MG63 (cell line): ENCODE results near the gene TMEM163. TPM values are rescaled to one million over a fixed set of nuclear protein-coding genes. Genes with fewer than 3 reads are reported as not detected.

Experiments used
- DNase-seq: peaks from one replicate; pipeline ENCODE4 v3.0.0-alpha.2; 2020
- H3K27me3 ChIP-seq: fragments of 250-450 bp; sonication (Bioruptor Pico); 2 replicates; pipeline ENCODE4 v1.5.1; 2020; ENCODE audit warnings: mild to moderate bottlenecking, moderate library complexity
- H3K36me3 ChIP-seq: fragments of 250-450 bp; sonication (Bioruptor Pico); 2 replicates; pipeline ENCODE4 v1.5.1; 2020; ENCODE audit warnings: mild to moderate bottlenecking, moderate library complexity
- H3K4me3 ChIP-seq: fragments of 250-450 bp; sonication (Bioruptor Pico); 2 replicates; pipeline ENCODE4 v1.5.1; 2020; ENCODE audit warnings: mild to moderate bottlenecking, moderate library complexity
- H3K9me3 ChIP-seq: fragments of 250-450 bp; sonication (Bioruptor Pico); 2 replicates; pipeline ENCODE4 v1.5.1; 2020; ENCODE audit warnings: mild to moderate bottlenecking, moderate library complexity
- total RNA-seq: library from RNA; depleted of rRNA; stranded (reverse); fragments of >200 nt; shearing (Covaris generic); gene quantifications from 2 replicates; pipeline ENCODE4 v1.2.3, GENCODE V29; 2014; ENCODE audit warnings: low replicate concordance

TMEM163 gene
- total RNA-seq, 1 experiment from 2014 or later, result not detected

- DNase-seq, result no peak
- no peak overlapping the region for H3K4me3 ChIP-seq
- no peaks in the 10 kb centered on the region for H3K9me3 ChIP-seq
- H3K36me3 ChIP-seq, result no peaks in the 10 kb centered on the region
- H3K27me3 ChIP-seq, result no peaks in the 10 kb centered on the region
These were observed 292.9 kb downstream of the TMEM163 start for GRCh38 chr2:134425724-134426496.

DNA sequence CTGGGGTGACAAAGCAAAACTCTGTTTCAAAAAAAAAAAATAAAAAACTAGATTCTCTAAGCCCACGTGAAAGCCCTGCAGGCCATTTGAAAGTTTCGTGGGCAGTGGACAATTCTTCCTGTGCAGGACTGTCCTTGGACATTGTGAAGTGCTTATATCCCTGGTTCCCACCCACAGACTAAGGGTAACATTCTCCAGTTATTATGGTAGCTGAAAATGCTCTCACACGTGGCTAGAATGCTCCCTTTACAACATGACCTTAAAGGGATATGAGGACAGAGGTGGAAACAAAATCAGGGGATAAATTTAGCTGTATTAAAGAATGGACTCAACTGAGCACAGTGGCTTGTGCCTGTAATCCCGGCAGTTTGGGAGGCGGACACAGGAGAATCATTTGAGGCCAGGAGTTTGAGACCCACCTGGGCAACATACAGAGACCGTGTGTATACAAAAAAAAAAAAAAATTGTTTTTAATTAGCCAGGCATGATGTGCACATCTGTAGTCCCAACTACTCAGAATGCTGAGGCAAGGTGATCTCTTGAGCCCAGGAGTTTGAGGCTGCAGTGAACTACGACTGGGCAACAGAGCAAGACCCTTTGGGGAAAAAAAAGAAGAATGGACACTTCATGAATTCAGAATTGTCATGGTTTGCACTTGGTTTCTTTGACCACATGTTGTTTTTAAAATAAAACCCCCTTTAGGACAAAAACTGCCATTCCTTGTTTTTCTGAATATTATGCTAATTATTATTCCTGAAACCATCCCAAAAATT lies 297.1 kb downstream of the TMEM163 start:
- Histone ChIP-seq H3K27me3 (no peaks in the 10 kb centered on the region), H3K36me3 (no peaks in the 10 kb centered on the region), H3K9me3 (no peaks in the 10 kb centered on the region), H3K4me3 (no peak overlapping the region)
- no peak for DNase-seq

GRCh38 chr2:134420920-134421319 lies 297.9 kb downstream of the TMEM163 start:
- no peak for DNase-seq
- Histone ChIP-seq H3K9me3 (no peaks in the 10 kb centered on the region), H3K36me3 (no peaks in the 10 kb centered on the region), H3K4me3 (no peak overlapping the region), H3K27me3 (no peaks in the 10 kb centered on the region)

GRCh38 chr2:134420259-134420658 lies 298.5 kb downstream of the TMEM163 start:
- H3K9me3 ChIP-seq, result no peaks in the 10 kb centered on the region
- H3K36me3 ChIP-seq, result no peaks in the 10 kb centered on the region
- no peak for DNase-seq
- no peaks in the 10 kb centered on the region for H3K27me3 ChIP-seq
- H3K4me3 ChIP-seq, result no peak overlapping the region

DNA sequence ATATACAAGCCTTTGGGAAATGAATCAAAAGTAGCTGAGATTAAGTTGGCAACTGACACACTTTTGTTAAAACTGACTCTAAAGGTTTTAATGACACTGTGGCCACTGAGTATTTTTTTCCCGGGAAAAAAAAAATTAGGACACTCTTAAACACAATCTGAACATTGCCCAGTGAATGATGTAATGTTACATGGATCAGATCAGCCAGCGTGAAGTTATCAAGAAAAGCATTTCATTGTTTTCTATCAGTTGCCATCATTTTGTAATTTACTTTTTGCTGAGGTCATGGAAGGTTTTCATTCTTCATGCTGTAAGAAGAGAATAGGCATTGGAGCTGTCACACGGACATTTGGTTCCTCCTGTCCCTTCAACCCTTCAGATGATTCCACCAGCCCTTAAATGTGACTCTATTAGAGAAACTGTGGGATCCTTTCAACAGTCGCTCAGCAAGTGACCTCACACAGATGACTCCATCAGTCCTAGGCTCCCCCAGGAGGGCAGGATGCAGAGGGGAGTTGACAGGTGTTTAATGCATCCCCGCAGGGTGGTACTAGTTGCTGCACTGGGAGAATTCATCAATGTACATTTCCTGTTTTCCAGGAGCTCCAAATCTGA lies 300.7 kb downstream of the TMEM163 start:
- H3K27me3 ChIP-seq, result no peaks in the 10 kb centered on the region
- H3K36me3 ChIP-seq, result no peaks in the 10 kb centered on the region

GRCh38 chr2:134416637-134417036 lies 302.2 kb downstream of the TMEM163 start:
- Histone ChIP-seq H3K36me3 (no peaks in the 10 kb centered on the region), H3K27me3 (no peaks in the 10 kb centered on the region), H3K9me3 (no peaks in the 10 kb centered on the region), H3K4me3 (no peak overlapping the region)
- DNase-seq, result no peak

More for the DNA sequence above, 300.7 kb downstream of the TMEM163 start:
- no peaks in the 10 kb centered on the region for H3K9me3 ChIP-seq
- H3K4me3 ChIP-seq, result no peak overlapping the region
- DNase-seq, result no peak

DNA sequence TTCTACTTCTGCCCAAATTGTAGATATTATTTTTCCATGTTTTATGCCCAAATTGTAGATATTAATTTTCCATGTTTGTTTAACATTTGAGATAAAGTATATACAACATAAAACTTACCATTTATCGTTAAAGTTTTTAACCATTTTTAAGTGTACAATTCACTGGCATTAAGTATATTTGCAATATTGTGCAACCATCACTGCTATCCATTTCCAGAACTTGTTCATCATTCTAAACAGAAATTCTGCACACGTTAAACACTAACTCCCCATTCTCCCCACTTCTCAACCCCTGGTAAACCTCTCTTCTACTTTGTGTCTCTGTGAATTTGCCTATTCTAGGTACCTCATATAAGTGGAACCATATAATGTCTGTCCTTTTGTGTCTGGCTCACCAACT lies 302.8 kb downstream of the TMEM163 start:
- no peak for DNase-seq
- no peak overlapping the region for H3K4me3 ChIP-seq
- H3K36me3 ChIP-seq, result no peaks in the 10 kb centered on the region
- no peaks in the 10 kb centered on the region for H3K9me3 ChIP-seq
- H3K27me3 ChIP-seq, result no peaks in the 10 kb centered on the region

GRCh38 chr2:134413912-134414311 lies 304.9 kb downstream of the TMEM163 start:
- Histone ChIP-seq H3K36me3 (no peaks in the 10 kb centered on the region), H3K4me3 (no peak overlapping the region), H3K9me3 (no peaks in the 10 kb centered on the region), H3K27me3 (no peaks in the 10 kb centered on the region)
- no peak for DNase-seq

- H3K36me3 ChIP-seq, result no peaks in the 10 kb centered on the region
- no peak for DNase-seq
- H3K9me3 ChIP-seq, result no peaks in the 10 kb centered on the region
- H3K27me3 ChIP-seq, result no peaks in the 10 kb centered on the region
- H3K4me3 ChIP-seq, result no peak overlapping the region
These were observed 305.4 kb downstream of the TMEM163 start for GRCh38 chr2:134413430-134413829.

DNA sequence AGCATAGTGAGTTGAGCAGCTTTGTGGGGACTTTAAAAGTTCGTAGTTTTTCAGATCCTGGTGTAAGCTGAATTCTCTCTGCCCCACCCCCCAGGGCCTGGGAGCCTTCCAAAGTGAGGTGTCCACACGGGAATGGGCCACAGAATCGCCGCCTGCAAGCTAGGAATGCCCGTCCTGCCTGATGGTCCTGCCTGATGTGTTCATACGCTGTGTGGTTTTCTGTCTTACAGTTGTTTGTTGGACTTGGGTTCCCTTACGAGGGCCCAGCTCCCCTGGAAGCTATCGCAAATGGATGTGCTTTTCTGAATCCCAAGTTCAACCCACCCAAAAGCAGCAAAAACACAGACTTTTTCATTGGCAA lies 306.2 kb downstream of the TMEM163 start:
- Histone ChIP-seq H3K36me3 (no peaks in the 10 kb centered on the region), H3K4me3 (no peak overlapping the region), H3K27me3 (no peaks in the 10 kb centered on the region), H3K9me3 (no peaks in the 10 kb centered on the region)
- DNase-seq, result no peak

DNA sequence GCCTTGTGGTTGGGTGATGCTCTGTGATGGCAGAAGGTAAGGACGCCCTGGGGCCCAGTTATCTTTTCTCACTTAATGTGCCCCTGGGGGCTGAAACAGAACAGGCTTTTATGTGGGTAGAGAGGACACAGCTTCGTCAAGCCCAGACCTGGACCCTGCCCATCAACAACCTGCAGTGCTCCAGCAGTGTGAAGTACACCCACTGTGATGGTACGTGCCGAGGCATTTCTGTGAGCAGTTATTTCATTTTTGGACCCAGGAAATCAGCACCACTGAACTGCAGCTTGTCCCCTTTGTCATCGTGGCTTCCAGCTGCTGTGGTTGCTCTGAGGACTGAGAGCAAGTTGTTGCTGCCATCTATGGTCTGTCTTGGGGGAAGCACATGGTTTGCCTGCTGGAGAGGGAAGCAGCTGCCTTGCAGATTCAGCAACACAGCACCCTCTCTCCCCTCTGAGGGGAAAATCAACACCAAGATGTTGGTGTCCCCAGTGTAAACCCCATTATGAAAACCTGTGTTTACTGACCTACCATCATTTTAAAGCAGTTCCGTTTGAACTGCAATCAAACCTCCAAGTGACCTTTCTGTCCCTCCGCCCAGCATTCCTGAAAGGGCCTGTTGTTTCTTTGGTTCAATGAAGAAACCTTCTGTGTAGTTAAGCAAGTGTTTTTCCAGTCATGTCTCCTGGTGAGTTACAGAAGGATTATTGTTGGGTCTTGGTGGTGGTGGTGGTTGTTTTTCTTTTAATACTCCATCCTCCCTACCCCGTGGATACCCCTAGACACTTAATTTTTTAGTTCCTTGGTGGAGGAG lies 306.8 kb downstream of the TMEM163 start:
- no peaks in the 10 kb centered on the region for H3K27me3 ChIP-seq
- no peak overlapping the region for H3K4me3 ChIP-seq
- DNase-seq, result peak; percentile 47
- no peaks in the 10 kb centered on the region for H3K9me3 ChIP-seq
- no peaks in the 10 kb centered on the region for H3K36me3 ChIP-seq

- no peaks in the 10 kb centered on the region for H3K9me3 ChIP-seq
- no peaks in the 10 kb centered on the region for H3K27me3 ChIP-seq
- no peak overlapping the region for H3K4me3 ChIP-seq
- no peak for DNase-seq
- H3K36me3 ChIP-seq, result no peaks in the 10 kb centered on the region
These were observed 307.4 kb downstream of the TMEM163 start for GRCh38 chr2:134411279-134411827.

DNA sequence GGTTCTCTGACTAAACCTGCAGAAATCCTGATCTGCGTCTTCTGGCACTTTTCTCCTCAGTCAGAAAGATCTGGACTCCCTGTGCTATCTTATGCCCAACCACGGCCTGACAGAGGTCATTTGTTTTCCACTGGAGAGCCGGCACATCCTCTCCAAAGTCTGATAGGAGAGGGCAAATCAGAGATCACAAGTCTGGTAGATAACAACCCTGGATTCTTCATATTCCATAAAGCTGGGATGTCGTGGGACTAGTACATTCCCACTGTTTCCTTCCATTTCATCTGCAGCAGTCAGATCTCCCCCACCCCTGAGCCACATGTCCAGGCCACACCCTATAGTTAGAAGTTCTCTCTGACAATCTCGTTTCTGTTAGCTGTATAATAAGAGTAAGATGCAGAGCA lies 308.0 kb downstream of the TMEM163 start:
- Histone ChIP-seq H3K9me3 (no peaks in the 10 kb centered on the region), H3K36me3 (no peaks in the 10 kb centered on the region), H3K27me3 (no peaks in the 10 kb centered on the region), H3K4me3 (no peak overlapping the region)
- DNase-seq, result no peak

GRCh38 chr2:134410006-134410405 lies 308.8 kb downstream of the TMEM163 start:
- Histone ChIP-seq H3K9me3 (no peaks in the 10 kb centered on the region), H3K27me3 (no peaks in the 10 kb centered on the region), H3K36me3 (no peaks in the 10 kb centered on the region), H3K4me3 (no peak overlapping the region)
- no peak for DNase-seq

DNA sequence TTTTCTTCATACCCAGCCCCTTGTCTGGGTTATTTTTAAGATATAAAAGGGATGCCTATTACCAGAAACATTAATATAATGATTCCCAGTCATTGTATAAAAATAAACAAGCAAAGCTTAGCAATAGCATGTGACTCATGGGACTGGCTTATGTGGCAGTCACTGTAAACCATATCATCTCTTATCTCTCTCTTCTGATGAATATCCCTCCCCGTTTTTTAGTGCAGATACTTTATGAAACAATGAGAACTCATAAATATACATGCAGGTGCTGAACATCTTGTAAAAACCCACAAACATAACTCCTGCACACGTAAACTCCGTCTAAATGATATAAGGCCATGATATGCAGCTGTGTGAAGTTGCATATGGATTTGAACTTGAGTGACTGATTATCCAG lies 310.0 kb downstream of the TMEM163 start:
- no peak for DNase-seq
- H3K27me3 ChIP-seq, result no peaks in the 10 kb centered on the region

DNA sequence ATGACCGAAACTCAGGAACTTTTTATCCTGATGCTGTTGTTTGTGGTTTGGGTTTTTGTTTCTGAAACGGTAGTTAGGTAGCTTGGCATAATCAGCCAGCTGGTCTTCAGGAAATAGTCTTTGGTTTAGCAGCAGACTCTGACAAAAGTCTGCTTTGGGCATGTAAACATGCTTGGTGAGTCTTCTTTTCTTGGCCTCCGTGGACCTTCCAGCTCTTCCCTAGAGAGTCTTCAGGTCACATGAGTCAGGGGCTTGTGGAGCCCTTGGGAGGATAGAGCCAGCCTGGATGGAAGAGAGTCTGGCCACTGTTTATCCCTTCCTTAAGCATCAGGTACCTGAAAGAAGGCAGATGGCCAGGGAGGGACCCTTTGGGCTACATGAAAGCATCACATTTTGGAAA lies 310.4 kb downstream of the TMEM163 start:
- peak; percentile 69 for DNase-seq
- Histone ChIP-seq H3K27me3 (no peaks in the 10 kb centered on the region), H3K9me3 (no peaks in the 10 kb centered on the region), H3K36me3 (no peaks in the 10 kb centered on the region), H3K4me3 (no peak overlapping the region)

More for the DNA sequence above, 310.0 kb downstream of the TMEM163 start:
- Histone ChIP-seq H3K4me3 (no peak overlapping the region), H3K36me3 (no peaks in the 10 kb centered on the region), H3K9me3 (no peaks in the 10 kb centered on the region)
